Motor neuron (in vitro differentiated cells): Measurements from ENCODE around the gene NME2. TPM values are rescaled to one million over a fixed set of nuclear protein-coding genes. Genes with fewer than 3 reads are reported as not detected.
A peak's percentile ranks its signal among the peaks of the same experiment; 100 is the strongest.
"Not testable (repeated sequence)": the region's sequence is repeated elsewhere in the genome, so short reads cannot be mapped to it uniquely, and the experiment has no call there.

Experiments used
- ATAC-seq, 8 experiments: fragments of 200-7000 bp; cut with Tn5 transposase; replicated peaks in 6 of 8; 2 replicates each; pipeline ENCODE4 v1.8.0; 2021; ENCODE audit warnings: mild to moderate bottlenecking in 8 of 8, moderate library complexity in 8 of 8
- H3K27ac ChIP-seq, 2 donors: fragments of 250-450 bp; sonication (Bioruptor Pico); 2 replicates each; pipeline ENCODE4 v1.9.0; 2021; ENCODE audit warnings: antibody characterized with exemption in 2 of 2, mild to moderate bottlenecking in 2 of 2, moderate library complexity in 1 of 2
- H3K4me1 ChIP-seq, 2 donors: fragments of 250-450 bp; sonication (Bioruptor Pico); replicated peaks in 1 of 2; 2 replicates each; pipeline ENCODE4 v1.6.1; 2021; ENCODE audit warnings: antibody characterized with exemption in 2 of 2, mild to moderate bottlenecking in 2 of 2, moderate library complexity in 1 of 2
- H3K4me3 ChIP-seq, 5 donors: fragments of 250-450 bp; sonication (Bioruptor Pico); 2 replicates each; pipeline ENCODE4 v1.9.0; 2021; ENCODE audit warnings: antibody characterized with exemption in 5 of 5, mild to moderate bottlenecking in 5 of 5, moderate library complexity in 4 of 5
- WGBS, 10 experiments: fragments of 450-650 bp; shearing (Covaris generic); methylation state at CpG; one replicate each; pipeline ENCODE4 v1.0.0; 2022; 5-methylcytosine and 5-hydroxymethylcytosine counted together
- in situ Hi-C, 9 experiments: fragments of 400-800 bp; cut with MboI; loops; one replicate each; pipeline ENCODE4 v1.15.0; 2021; ENCODE audit warnings: low sequenced_read_pairs in 9 of 9, low pct_unique_long_range_greater_than_20kb in 2 of 9; ENCODE audit not compliant: unreplicated experiment in 9 of 9
- total RNA-seq, 8 experiments: library from RNA; unstranded; fragments of 300-600 nt; gene quantifications; 2 replicates each; pipeline versions ENCODE4 v1.2.3 to v1.2.4, GENCODE V29; 2022

NME2 gene
- 100 to 1,000 TPM; 352 to 700 (median 505) TPM for total RNA-seq

GRCh38 chr17:51166198-51166986, at the start of gene NME2:
Gene NME2, plus strand, starts transcription at chr17:51166411. Its CDS starts 420 bp downstream, at chr17:51166831.
- H3K4me1 ChIP-seq = peaks cover 6 to 11% of the 10 kb centered on the region in 2 donors
- ATAC-seq = peak; percentile 78 to 92 (median 90)
- in situ Hi-C loops = no loop called here
- peak within 1 kb of the TSS; percentile 86 to 94 for H3K27ac ChIP-seq
- peak within 1 kb of the TSS; percentile 69 to 95 (median 84) for H3K4me3 ChIP-seq
- 0% methylated on average over 14 of the region's 98 CpGs; no CpG with 5 or more reads in 9 of the 10 experiments for WGBS, 10 experiments

DNA sequence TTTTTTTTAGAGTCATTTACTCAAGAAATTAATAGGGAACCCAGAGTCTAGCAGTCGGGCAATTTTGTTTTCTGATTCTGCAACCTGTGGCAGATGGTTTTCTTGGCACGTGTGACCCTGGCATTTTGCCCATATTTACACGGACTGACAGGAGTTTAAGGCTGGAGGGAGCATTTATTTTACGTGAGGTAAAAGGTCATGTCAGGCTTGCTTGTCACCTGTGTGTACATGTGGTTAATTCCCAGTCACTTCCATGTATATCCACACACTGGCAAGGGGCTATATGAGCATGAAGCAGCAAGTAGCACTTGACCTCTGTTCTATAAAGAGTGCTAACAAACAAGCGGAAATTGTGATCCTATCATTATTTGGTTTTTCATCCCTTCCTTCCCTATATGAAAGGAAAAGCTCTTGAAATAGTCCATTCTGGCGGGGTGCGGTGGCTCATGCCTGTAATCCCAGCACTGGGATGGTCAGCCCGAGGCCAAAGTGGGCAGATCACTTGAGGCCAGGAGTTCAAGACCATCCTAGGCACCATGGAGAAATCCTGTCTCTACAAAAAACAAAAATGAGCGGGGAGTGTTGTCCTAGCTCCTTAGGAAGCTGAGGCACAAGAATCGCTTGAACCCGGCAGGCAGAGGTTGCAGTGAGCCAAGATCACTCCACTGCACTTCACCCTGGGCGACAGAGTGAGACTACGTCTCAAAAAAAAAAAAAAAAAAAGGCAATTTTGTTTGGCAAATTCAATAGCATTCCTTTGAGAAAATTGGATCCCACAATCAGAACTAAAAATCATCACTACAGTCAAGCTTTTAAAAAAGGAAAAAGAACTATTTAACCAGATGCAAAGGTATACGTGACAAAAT, 47.6 kb upstream of the NME2 start:
- in situ Hi-C loops = no loop called here
- 33 to 94% (median 68%) methylated on average over 3 to 12 of the region's 14 CpGs for WGBS, 10 experiments
- peak overlapping the region in 3 of 5 donors; percentile 72 to 98 (median 91) for H3K4me3 ChIP-seq
- no peak overlapping the region for H3K27ac ChIP-seq
- no peak for ATAC-seq
- peaks cover 6 to 17% of the 10 kb centered on the region in 2 donors for H3K4me1 ChIP-seq

DNA sequence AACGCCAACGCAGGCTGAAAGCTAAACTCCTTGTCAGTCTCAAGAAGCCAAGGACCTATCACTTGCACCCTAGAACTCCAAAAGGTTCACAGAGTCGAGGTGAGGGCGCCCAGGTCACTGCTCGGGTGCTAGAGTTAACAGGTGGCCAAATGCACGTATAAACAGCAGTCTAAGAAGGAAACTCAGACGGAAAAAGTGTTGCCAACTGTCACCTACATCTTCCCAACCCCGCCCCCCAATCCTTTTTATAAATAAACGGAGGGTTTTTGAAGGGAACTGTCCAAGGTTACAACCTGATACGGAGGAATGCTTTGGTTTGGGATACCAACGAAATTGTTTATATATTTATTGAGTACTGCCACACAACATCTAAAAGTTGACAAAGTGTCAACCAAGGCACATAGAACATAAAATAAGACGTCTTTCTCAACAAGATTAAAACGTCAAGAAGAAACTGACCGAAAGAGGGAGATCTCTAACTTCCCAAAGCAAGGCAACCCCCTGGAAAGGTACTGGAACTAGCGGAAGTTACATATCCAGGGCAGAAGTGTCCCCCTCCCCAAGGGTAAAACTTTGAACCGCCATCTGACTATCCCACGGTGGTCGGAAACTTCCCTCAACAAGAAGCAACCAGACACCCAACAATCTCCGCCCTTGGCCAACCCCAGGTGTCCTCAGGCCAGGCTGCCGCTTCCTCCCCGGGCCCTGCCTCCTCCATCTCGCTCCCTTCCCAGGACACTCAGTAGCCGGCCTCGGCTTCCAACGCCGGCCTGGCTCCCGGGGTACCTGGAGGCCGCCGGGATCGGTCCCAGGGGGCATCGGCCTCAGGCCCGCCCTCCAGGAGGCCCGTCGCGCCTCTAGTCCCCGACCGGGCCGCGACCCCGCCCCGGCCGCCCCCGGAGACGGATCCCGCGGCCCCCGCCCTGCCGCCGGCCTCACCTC, 46.5 kb upstream of the NME2 start:
- 0 to 5% (median 1%) methylated on average over 2 to 19 of the region's 49 CpGs for WGBS, 10 experiments
- Histone ChIP-seq H3K4me1 (peaks cover 6 to 17% of the 10 kb centered on the region in 2 donors), H3K27ac (peak overlapping the region; percentile 78 to 88), H3K4me3 (peak overlapping the region; percentile 61 to 98 (median 85))
- ATAC-seq = peak; percentile 0 to 10 (median 4)
- in situ Hi-C loops = no loop called here

GRCh38 chr17:51120357-51120738, 45.9 kb upstream of the NME2 start:
- H3K27ac ChIP-seq = peak overlapping the region; percentile 78 to 88
- peak; percentile 4 to 51 (median 46) for ATAC-seq
- H3K4me3 ChIP-seq = peak overlapping the region; percentile 61 to 98 (median 85)
- in situ Hi-C loops = no loop called here
- WGBS, 10 experiments = 0 to 3% methylated on average over 8 of the region's 42 CpGs; no CpG with 5 or more reads in 8 of the 10 experiments
- peaks cover 6 to 17% of the 10 kb centered on the region in 2 donors for H3K4me1 ChIP-seq

DNA sequence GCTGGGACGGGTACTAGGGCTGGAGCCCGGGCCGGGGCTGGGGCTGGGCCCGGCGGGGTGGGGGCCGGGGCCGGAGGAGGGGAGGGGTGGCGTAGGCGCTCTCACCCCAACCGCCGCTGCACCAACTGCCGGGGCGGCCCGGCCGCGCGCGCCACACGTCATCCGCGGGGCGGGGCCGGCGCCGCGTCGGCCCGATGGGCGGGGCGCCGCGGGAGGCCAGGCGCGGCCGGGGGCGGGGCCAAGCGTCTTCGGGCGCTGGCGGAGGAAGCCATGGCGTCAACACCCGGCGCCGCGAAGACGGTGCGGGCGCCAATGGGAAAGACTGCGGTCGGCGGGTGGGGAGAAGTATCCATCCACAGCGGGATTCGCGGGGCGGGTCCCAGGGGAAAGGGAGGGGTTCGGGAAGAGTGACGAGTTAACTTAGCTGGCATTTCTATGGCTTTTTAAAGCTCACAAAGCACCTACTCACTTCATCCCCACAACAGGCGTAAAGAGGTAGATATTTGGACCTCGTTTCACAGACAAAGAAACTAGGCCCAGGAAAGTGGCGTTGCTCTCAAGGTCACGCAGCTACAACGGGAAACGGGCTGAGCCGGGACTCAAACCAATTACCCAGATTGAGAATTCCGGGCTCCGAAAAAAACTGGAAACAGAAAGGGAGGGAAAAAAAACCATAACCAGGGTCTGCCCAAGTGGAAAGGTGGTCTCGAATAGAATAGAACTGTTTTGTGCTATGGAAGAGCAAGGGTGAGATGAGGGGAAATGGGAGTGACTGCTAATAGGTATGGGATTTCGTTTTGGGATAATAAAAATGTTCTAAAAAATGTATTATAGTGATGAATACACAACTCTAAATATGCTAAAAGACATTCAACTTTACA, 45.2 kb upstream of the NME2 start, which contains the start of gene SPAG9:
SPAG9 (minus strand) TSS at position 130 of the 881 bp plus-strand sequence. CDS start 212 bp downstream, outside the sequence.
- Histone ChIP-seq H3K4me1 (peaks cover 6 to 17% of the 10 kb centered on the region in 2 donors), H3K27ac (peak within 1 kb of the TSS; percentile 87 to 88), H3K4me3 (peak within 1 kb of the TSS; percentile 61 to 98 (median 85))
- WGBS, 10 experiments = 0 to 5% (median 0%) methylated on average over 3 to 10 of the region's 68 CpGs
- ATAC-seq = peak; percentile 66 to 87 (median 84)
- in situ Hi-C loops = no loop called here

DNA sequence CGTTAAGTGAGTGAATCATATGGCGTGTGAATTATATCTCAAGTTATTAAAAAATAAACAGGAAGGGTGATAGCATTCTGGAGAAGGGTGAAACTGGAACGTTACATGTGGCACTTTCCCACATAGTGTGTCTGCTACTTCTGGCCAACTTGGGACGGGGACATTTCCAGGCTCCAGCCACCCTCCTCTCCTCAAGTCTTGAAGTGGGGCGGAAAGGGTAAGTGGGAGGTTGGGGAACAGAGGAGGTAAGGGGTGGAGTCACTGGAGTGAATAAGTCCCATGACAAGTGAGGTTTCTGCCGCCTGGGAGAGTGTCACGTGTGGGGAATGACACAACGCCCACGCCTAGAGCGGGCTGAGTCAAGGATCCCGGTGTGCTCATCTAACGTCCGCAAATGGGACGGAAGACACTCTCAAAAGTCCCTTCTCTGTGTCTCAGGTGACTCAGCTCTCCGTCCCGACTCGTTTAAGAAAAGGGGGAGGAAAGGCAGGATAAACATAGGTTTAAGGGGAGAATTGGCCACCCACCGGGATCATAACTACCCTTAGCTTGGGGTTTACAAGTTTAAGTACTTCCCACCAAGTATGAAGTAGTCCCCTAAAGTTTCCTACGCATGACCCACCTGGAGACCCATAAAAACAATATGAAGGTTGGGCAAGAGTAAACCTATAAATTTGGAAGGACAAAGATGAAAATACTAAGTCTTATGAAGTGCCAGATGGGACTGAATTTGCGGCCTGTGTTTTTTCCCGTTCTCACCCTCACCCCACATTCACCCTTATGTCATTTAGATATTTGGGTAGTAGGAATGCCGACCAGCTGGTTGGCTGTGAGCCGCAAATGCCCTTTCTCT, 44.4 kb upstream of the NME2 start:
- ATAC-seq = peak; percentile 50 to 73 (median 66)
- WGBS, 10 experiments = 3 to 59% (median 40%) methylated on average over 4 to 22 of the region's 23 CpGs
- Histone ChIP-seq H3K4me3 (peak overlapping the region; percentile 61 to 98 (median 85)), H3K27ac (peak overlapping the region; percentile 87), H3K4me1 (peaks cover 6 to 17% of the 10 kb centered on the region in 2 donors)
- in situ Hi-C loops = no loop called here

- H3K27ac ChIP-seq, H3K4me3 ChIP-seq, in situ Hi-C loops, ATAC-seq: not testable (repeated sequence)
- 77 to 100% (median 98%) methylated on average over 3 to 10 of the region's 10 CpGs for WGBS, 10 experiments
- peaks cover 6 to 17% of the 10 kb centered on the region in 2 donors for H3K4me1 ChIP-seq
These were observed 43.6 kb upstream of the NME2 start for GRCh38 chr17:51122473-51123115.

GRCh38 chr17:51124640-51125503, 41.3 kb upstream of the NME2 start:
- in situ Hi-C loops = no loop called here
- 55 to 95% (median 74%) methylated on average over 1 to 5 of the region's 5 CpGs; no CpG with 5 or more reads in 1 of the 10 experiments for WGBS, 10 experiments
- ATAC-seq = no peak
- Histone ChIP-seq H3K27ac (no peak overlapping the region), H3K4me1 (peaks cover 0 to 8% of the 10 kb centered on the region in 2 donors), H3K4me3 (no peak overlapping the region)

DNA sequence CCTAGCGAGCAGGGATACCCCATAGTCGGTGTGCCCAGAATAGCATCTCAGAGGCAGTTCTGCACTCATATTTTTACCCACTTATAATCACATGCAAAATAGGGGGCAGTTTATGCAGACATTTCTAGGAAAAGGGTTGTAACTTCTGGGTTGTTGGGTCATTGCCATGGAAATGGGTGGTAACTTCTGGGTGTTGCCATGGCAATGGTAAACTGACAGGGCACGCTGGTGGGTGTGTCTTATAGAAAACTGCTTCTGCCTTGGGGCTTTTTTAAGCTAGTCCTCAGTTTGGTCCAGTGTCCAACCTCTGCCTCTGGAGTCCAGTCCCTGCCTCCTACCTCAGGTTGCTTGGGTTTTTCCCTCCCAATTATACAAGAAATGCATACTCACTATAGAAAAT, 38.1 kb upstream of the NME2 start:
- Histone ChIP-seq H3K4me1 (peaks cover 0 to under 1% of the 10 kb centered on the region in 2 donors), H3K27ac (no peak overlapping the region), H3K4me3 (no peak overlapping the region)
- ATAC-seq = peak in 3 of 8 experiments; percentile 84 to 91 (median 89)
- in situ Hi-C loops = no loop called here
- 0 to 97% (median 71%) methylated on average over 1 to 3 of the region's 3 CpGs; no CpG with 5 or more reads in 1 of the 10 experiments for WGBS, 10 experiments

DNA sequence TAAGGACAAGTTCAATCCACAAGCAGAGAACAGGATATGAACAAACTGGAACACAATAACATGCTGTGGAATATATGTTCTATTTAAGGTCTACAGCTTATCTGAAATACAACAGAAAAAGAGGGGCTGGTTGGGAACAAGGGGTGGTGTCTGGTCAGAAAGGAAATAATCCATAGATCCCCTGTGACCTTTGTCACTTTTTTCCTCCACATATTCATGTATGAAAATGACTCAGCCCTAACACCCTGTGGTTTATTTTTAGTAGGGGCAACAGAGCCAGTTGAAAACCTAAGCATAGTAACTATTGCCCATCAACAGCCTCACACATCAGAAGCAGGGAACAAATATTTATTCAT, 33.3 kb upstream of the NME2 start:
- in situ Hi-C loops = no loop called here

More for the DNA sequence above, 33.3 kb upstream of the NME2 start:
- Histone ChIP-seq H3K27ac (no peak overlapping the region), H3K4me1 (peaks cover 0 to 3% of the 10 kb centered on the region in 2 donors), H3K4me3 (no peak overlapping the region)
- peak in 6 of 8 experiments; percentile 15 to 83 (median 60) for ATAC-seq
